Panc1 (cell line): ENCODE measurements around the gene CCDC180. TPM values are rescaled to one million over a fixed set of nuclear protein-coding genes. Genes with fewer than 3 reads are reported as not detected.

ENCODE experiments used
- ATAC-seq: fragments of 200-7000 bp; cut with Tn5 transposase; 2 replicates; pipeline ENCODE4 v1.9.1; 2020; ENCODE audit warnings: mild to moderate bottlenecking, moderate library complexity
- BruUV-seq: library from RNA; stranded (reverse); fragments of 400-500 nt; replicated peaks from 2 replicates; lab custom pipeline; 2021; lab: Mats Ljungman, UMichigan
- CTCF ChIA-PET: fragments of 300-600 bp; sonication (Branson Sonifier 250); formaldehyde crosslinking; loops from one replicate; lab custom pipeline; 2022; ENCODE audit warnings: antibody characterized with exemption; lab: Charles Lee
- POLR2A ChIA-PET: fragments of 300-600 bp; sonication (Branson Sonifier 250); formaldehyde crosslinking; loops from one replicate; lab custom pipeline; 2022; ENCODE audit warnings: antibody characterized with exemption; lab: Charles Lee
- DNase-seq: peaks from one replicate; pipeline ENCODE4 v3.0.0-alpha.2; 2010; ENCODE audit warnings: low read depth, low spot score
- H3K27ac ChIP-seq: 2 replicates; pipeline ENCODE4 v1.5.1; 2011; ENCODE audit warnings: mild to moderate bottlenecking, low read length, inconsistent platforms
- H3K27me3 ChIP-seq: fragments of 200-500 bp; sonication (Bioruptor generic); 2 replicates; pipeline ENCODE4 v1.6.0; 2014; ENCODE audit warnings: low read length, inconsistent platforms; ENCODE audit not compliant: control insufficient read depth, insufficient read depth
- H3K36me3 ChIP-seq: fragments of 200-500 bp; sonication (Bioruptor generic); 2 replicates; pipeline ENCODE4 v1.5.1; 2014; ENCODE audit warnings: inconsistent platforms, mild to moderate bottlenecking, low read length, moderate library complexity; ENCODE audit not compliant: control insufficient read depth, insufficient read depth
- H3K4me1 ChIP-seq: 2 replicates; pipeline ENCODE4 v1.5.1; 2011; ENCODE audit warnings: inconsistent platforms, mild to moderate bottlenecking, low read length, moderate library complexity; ENCODE audit not compliant: control insufficient read depth, insufficient read depth
- H3K4me3 ChIP-seq, 2 experiments: 2 replicates each; pipeline ENCODE4 v1.5.1; 2011 to 2012; ENCODE audit warnings: low read depth in 2 of 2, low read length in 2 of 2, mild to moderate bottlenecking in 2 of 2, inconsistent platforms in 1 of 2, moderate library complexity in 1 of 2
- H3K9me3 ChIP-seq: fragments of 200-500 bp; sonication (Bioruptor generic); 2 replicates; pipeline ENCODE4 v1.5.1; 2014; ENCODE audit warnings: low read depth, mild to moderate bottlenecking, inconsistent platforms, low read length, moderate library complexity; ENCODE audit not compliant: control insufficient read depth, insufficient read depth
- CTCF ChIP-seq: fragments of 450-650 bp; IDR thresholded peaks from 2 replicates; pipeline ENCODE4 v1.5.1; 2017; ENCODE audit warnings: mild to moderate bottlenecking
- POLR2AphosphoS5 ChIP-seq: IDR thresholded peaks from 2 replicates; pipeline ENCODE4 v1.6.1; 2012; ENCODE audit warnings: mild to moderate bottlenecking, low read depth, low read length, moderate library complexity
- REST ChIP-seq, 2 experiments: IDR thresholded peaks; 2 replicates each; pipeline ENCODE4 v1.6.1; 2011 to 2012; ENCODE audit warnings: low read depth in 2 of 2, control low read depth in 1 of 2, low read length in 1 of 2, mild to moderate bottlenecking in 1 of 2, moderate library complexity in 1 of 2; ENCODE audit not compliant: insufficient read depth in 1 of 2
- SIN3A ChIP-seq: IDR thresholded peaks from 2 replicates; pipeline ENCODE4 v1.6.1; 2012; ENCODE audit warnings: low read depth, mild to moderate bottlenecking, low read length, moderate library complexity, borderline replicate concordance; ENCODE audit not compliant: insufficient read depth
- TCF7L2 ChIP-seq: IDR thresholded peaks from 2 replicates; pipeline ENCODE4 v1.6.1; 2011; ENCODE audit warnings: mild to moderate bottlenecking, low read depth, low read length, inconsistent platforms
- in situ Hi-C: cut with HindIII; loops from 2 replicates; pipeline ENCODE4 v1.10.0; 2016; ENCODE audit warnings: low sequenced_read_pairs, low pct_unique_long_range_greater_than_20kb
- intact Hi-C: fragments of 100-400 bp; cut with micrococcal nuclease; formaldehyde crosslinking; loops from one replicate; pipeline ENCODE4 v1.10.0; 2022; ENCODE audit not compliant: unreplicated experiment
- total RNA-seq: library from RNA; stranded (reverse); gene quantifications from one replicate; pipeline ENCODE4 v1.2.1, GENCODE V29; 2021; ENCODE audit not compliant: unreplicated experiment

The CCDC180 gene
- total RNA-seq, 1 experiment from 2014 or later = 2.9 TPM

- H3K4me3 ChIP-seq = no peak overlapping the region
- intact Hi-C loops (no loop called here), in situ Hi-C loops (no loop called here)
- POLR2A ChIA-PET = no interaction called here
- H3K9me3 ChIP-seq = no peaks in the 10 kb centered on the region
- H3K27ac ChIP-seq = no peak overlapping the region
- ATAC-seq = no peak
- no peaks in the 10 kb centered on the region for H3K4me1 ChIP-seq
- no peaks in the 10 kb centered on the region for H3K36me3 ChIP-seq
- DNase-seq = no peak
- no TSS peak for BruUV-seq
- CTCF ChIA-PET = no interaction called here
- H3K27me3 ChIP-seq = no peaks in the 10 kb centered on the region
- TF ChIP-seq CTCF (no peak), REST (IDR thresholded peaks at IDR 0.05; ENCODE audit: insufficient read depth in 1 of 2, low read depth in 2 of 2, low read length in 1 of 2) (no peak), SIN3A (no peak), POLR2AphosphoS5 (no peak), TCF7L2 (no peak)
These were observed 11.0 kb downstream of the CCDC180 start for GRCh38 chr9:97318433-97318832.

GRCh38 chr9:97319395-97319794 lies 11.9 kb downstream of the CCDC180 start:
- DNase-seq (no peak), ATAC-seq (no peak)
- H3K27ac ChIP-seq = no peak overlapping the region
- POLR2A ChIA-PET = interaction anchor here (0.6 kb wide), 1 partner anchor 294 kb away, joined by 9 read pairs; no protein-coding TSS in a partner anchor
- H3K27me3 ChIP-seq = no peaks in the 10 kb centered on the region
- no TSS peak for BruUV-seq
- H3K9me3 ChIP-seq = no peaks in the 10 kb centered on the region
- TF ChIP-seq POLR2AphosphoS5 (no peak), REST (IDR thresholded peaks at IDR 0.05; ENCODE audit: insufficient read depth in 1 of 2, low read depth in 2 of 2, low read length in 1 of 2) (no peak), TCF7L2 (no peak), SIN3A (no peak), CTCF (no peak)
- no peak overlapping the region for H3K4me3 ChIP-seq
- no peaks in the 10 kb centered on the region for H3K36me3 ChIP-seq
- in situ Hi-C loops = no loop called here
- CTCF ChIA-PET = no interaction called here
- no peaks in the 10 kb centered on the region for H3K4me1 ChIP-seq
- intact Hi-C loops = no loop called here
